B cell (primary cell): ENCODE results near the gene HOXD9.

ENCODE experiments used
- CTCF ChIP-seq: fragments of 200-600 bp; IDR thresholded peaks from one replicate; pipeline ENCODE4 v1.8.0; 2022; ENCODE audit warnings: antibody characterized with exemption, mild to moderate bottlenecking
- EZH2 ChIP-seq: IDR thresholded peaks from 2 replicates; pipeline ENCODE4 v1.6.1; 2012; ENCODE audit warnings: borderline replicate concordance, low read depth, mild to moderate bottlenecking, moderate library complexity, low read length; ENCODE audit not compliant: insufficient read depth, poor library complexity, severe bottlenecking

GRCh38 chr2:176088048-176088936, 34.2 kb upstream of the HOXD9 start:
- TF ChIP-seq CTCF (peak; percentile 10), EZH2 (peak; percentile 2)
